ENCODE results near the gene SAYSD1. TPM values are rescaled to one million over a fixed set of nuclear protein-coding genes. Genes with fewer than 3 reads are reported as not detected.

SAYSD1 gene
- total and polyA plus RNA-seq, 2 of the 8 experiments (the other 6 are each of a cell fraction or from before 2014, with no cell fraction given) = 6.7 to 7.9 TPM

DNA sequence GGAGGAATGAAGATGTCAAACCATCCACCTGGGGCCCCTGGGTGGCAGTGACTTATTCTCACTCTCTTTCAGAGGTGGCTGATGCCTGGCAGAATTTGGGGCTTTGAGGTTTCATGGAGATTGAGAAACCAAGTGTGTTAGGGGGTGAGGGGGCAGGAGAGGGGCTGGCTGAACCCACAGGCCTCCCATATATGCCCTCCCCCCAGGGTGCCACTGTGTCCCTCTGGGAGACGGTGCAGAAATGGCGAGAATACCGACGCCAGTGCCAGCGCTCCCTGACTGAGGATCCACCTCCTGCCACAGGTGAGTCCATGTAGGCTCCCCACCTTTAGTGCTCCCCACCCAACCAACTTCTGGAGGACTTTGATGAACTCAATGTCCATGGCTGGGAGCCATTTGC, 58.8 kb downstream of the SAYSD1 start:
- CTCF ChIA-PET (ENCODE audit: partially characterized antibody) = interaction anchor here (0.7 to 2.1 kb wide), 6 partner anchors 12 to 83 kb away, joined by 3 to 7 read pairs (median 4); no protein-coding TSS in a partner anchor
- Histone ChIP-seq H4K20me1 (replicated peaks in 1 of 2; ENCODE audit: control insufficient read depth in 1 of 2, insufficient read depth in 2 of 2, low read length in 2 of 2) (peaks cover 0 to 6% of the 10 kb centered on the region in 2 experiments), H2BK120ac (replicated peaks; ENCODE audit: low read depth, low read length) (no peak overlapping the region), H3K4me2 (ENCODE audit: insufficient read depth in 1 of 2, low read depth in 2 of 2, low read length in 2 of 2) (no peak overlapping the region), H2BK15ac (ENCODE audit: low read length) (no peak overlapping the region), H3K4me3 (ENCODE audit: extremely low read depth in 1 of 4, insufficient read depth in 2 of 4, low read depth in 3 of 4, low read length in 4 of 4) (no peak overlapping the region), H3K27me3 (replicated peaks in 1 of 4; ENCODE audit: control insufficient read depth in 3 of 4, extremely low read depth in 1 of 4, insufficient read depth in 3 of 4, low read length in 3 of 4) (peaks cover 0 to 3% (median 1%) of the 10 kb centered on the region in 4 experiments; a peak in 2 of 7 replicates), H3K36me3 (ENCODE audit: control insufficient read depth in 2 of 4, insufficient read depth in 4 of 4, low read length in 3 of 4) (peaks cover 0 to 3% (median 2%) of the 10 kb centered on the region in 4 experiments; a peak in 2 of 8 replicates), H2AK5ac (ENCODE audit: low read depth, low read length) (no peak overlapping the region), H3K4me1 (replicated peaks in 1 of 4; ENCODE audit: control insufficient read depth in 3 of 4, insufficient read depth in 4 of 4, low read length in 3 of 4) (peaks cover 0 to 13% (median under 1%) of the 10 kb centered on the region in 4 experiments; a peak in 4 of 7 replicates), H3K9me3 (ENCODE audit: insufficient read depth in 2 of 2, low read depth in 1 of 2, low read length in 1 of 2) (no peaks in the 10 kb centered on the region), H2AFZ (ENCODE audit: low read length) (no peak overlapping the region), H3K79me2 (ENCODE audit: control insufficient read depth in 1 of 2, insufficient read depth in 2 of 2, low read length in 2 of 2) (no peaks in the 10 kb centered on the region), H3K14ac (ENCODE audit: insufficient read length) (no peak overlapping the region), H3K56ac (replicated peaks; ENCODE audit: insufficient read length, low read depth, low read length) (no peak overlapping the region), H2BK5ac (ENCODE audit: low read depth, low read length) (no peak overlapping the region), H3K23me2 (ENCODE audit: low read depth, low read length) (no peaks in the 10 kb centered on the region; the same call in 1 of the 2 replicates), H3K9ac (replicated peaks in 1 of 4; ENCODE audit: extremely low read depth in 1 of 4, low read depth in 3 of 4, low read length in 3 of 4) (no peak overlapping the region), H3K18ac (ENCODE audit: extremely low read depth, low read length) (no peak overlapping the region), H4K8ac (ENCODE audit: extremely low read depth, insufficient read depth, low read length) (no peak overlapping the region), H2BK12ac (ENCODE audit: low read depth, low read length) (no peak overlapping the region), H4K91ac (replicated peaks; ENCODE audit: insufficient read length, low read length) (no peak overlapping the region), H3K27ac (ENCODE audit: low read depth, low read length) (no peak overlapping the region), H3K4ac (replicated peaks; ENCODE audit: insufficient read length, low read depth, low read length) (no peak overlapping the region), H4K5ac (ENCODE audit: insufficient read length, low read depth, low read length) (no peak overlapping the region), H3K79me1 (ENCODE audit: low read depth, low read length) (0 out of 2 replicates have a peak, but pooled peaks cover 2% of the 10 kb centered on the region), H3K23ac (ENCODE audit: insufficient read length) (no peak overlapping the region), H2BK20ac (ENCODE audit: low read length) (no peak overlapping the region)
- DNase-seq (ENCODE audit: low read depth in 1 of 2, low spot score in 2 of 2) (no peak), FAIRE-seq (no peak)
- 99% methylated on average over 5 of the region's 5 CpGs; no CpG with 5 or more reads in 1 of the 2 experiments for WGBS, 2 experiments (ENCODE audit: extremely low coverage in 1 of 2, insufficient coverage in 1 of 2, insufficient read length in 1 of 2, insufficient replicate concordance in 2 of 2, low coverage in 1 of 2, low lambda C conversion rate in 2 of 2, missing lambda C conversion rate in 1 of 2)
- POLR2A ChIA-PET (ENCODE audit: partially characterized antibody) = interaction anchor here (2.3 kb wide), 1 partner anchor 10 kb away, joined by 7 read pairs; no protein-coding TSS in a partner anchor
- TF ChIP-seq JUN (IDR thresholded peaks at IDR 0.05; ENCODE audit: low read depth, low read length) (no peak), TBP (IDR thresholded peaks at IDR 0.05; ENCODE audit: low read depth, low read length) (no peak), CBX8 (IDR thresholded peaks at IDR 0.05; ENCODE audit: borderline replicate concordance, low read depth, low read length) (no peak), TEAD4 (IDR thresholded peaks at IDR 0.05; ENCODE audit: low read depth, low read length) (no peak), TAF7 (optimal IDR thresholded peaks at IDR 0.05; ENCODE audit: borderline replicate concordance, low read depth, low read length) (no peak), CREB1 (IDR thresholded peaks at IDR 0.05) (no peak), RBBP5 (IDR thresholded peaks at IDR 0.05; ENCODE audit: borderline replicate concordance, low read depth, low read length) (no peak), KDM4A (IDR thresholded peaks at IDR 0.05; ENCODE audit: low read depth, low read length, severe bottlenecking) (no peak), YY1 (IDR thresholded peaks at IDR 0.05; ENCODE audit: low read depth, low read length) (no peak), GTF2F1 (IDR thresholded peaks at IDR 0.05; ENCODE audit: borderline replicate concordance, low read depth, low read length) (no peak), HDAC2 (IDR thresholded peaks at IDR 0.05; ENCODE audit: borderline replicate concordance in 1 of 2, low read depth in 2 of 2, low read length in 2 of 2) (no peak), BCL11A (IDR thresholded peaks at IDR 0.05; ENCODE audit: low read depth in 2 of 2, low read length in 2 of 2) (no peak), CTBP2 (IDR thresholded peaks at IDR 0.05; ENCODE audit: borderline replicate concordance, insufficient read depth, insufficient read length, low read length) (no peak)

Data from H1 (cell line).